Endothelial cell of umbilical vein (primary cell): ENCODE measurements around the gene VTI1A.

Source experiments
- CTCF ChIP-seq, 2 donors: IDR thresholded peaks; 1 replicate in 1 of 2; 2 replicates in 1 of 2; pipeline ENCODE4 v1.5.1; 2011; ENCODE audit warnings: low read length in 2 of 2, mild to moderate bottlenecking in 2 of 2, moderate library complexity in 2 of 2, control low read depth in 1 of 2, inconsistent platforms in 1 of 2, low read depth in 1 of 2; ENCODE audit not compliant: insufficient read depth in 1 of 2; ENCODE audit errors: extremely low read depth in 1 of 2
- EZH2 ChIP-seq: IDR thresholded peaks from 2 replicates; pipeline ENCODE4 v1.6.1; 2012; ENCODE audit warnings: borderline replicate concordance, low read depth, mild to moderate bottlenecking, moderate library complexity, low read length, inconsistent platforms; ENCODE audit not compliant: severe bottlenecking
- MAX ChIP-seq: IDR thresholded peaks from 2 replicates; pipeline ENCODE4 v1.6.1; 2011; ENCODE audit not compliant: insufficient read depth, insufficient read length
- POLR2A ChIP-seq: IDR thresholded peaks from 2 replicates; pipeline ENCODE4 v1.6.1; 2012; ENCODE audit warnings: low read depth, mild to moderate bottlenecking, control low read depth, low read length

- TF ChIP-seq MAX (no peak), EZH2 (no peak), POLR2A (no peak), CTCF (IDR thresholded peaks at IDR 0.05; ENCODE audit: extremely low read depth in 1 of 2, insufficient read depth in 1 of 2, low read depth in 1 of 2, low read length in 2 of 2) (no peak)
These were observed 140.7 kb downstream of the VTI1A start for GRCh38 chr10:112587729-112588128.
